GM19351 (cell line): ENCODE measurements around the gene ATP2B2.

Experiments
- ATAC-seq: cut with Tn5 transposase; IDR thresholded peaks from one replicate; pipeline ENCODE4 v1.9.1; 2021; ENCODE audit warnings: mild to moderate bottlenecking, moderate library complexity; ENCODE audit not compliant: unreplicated experiment

Gene ATP2B2

DNA sequence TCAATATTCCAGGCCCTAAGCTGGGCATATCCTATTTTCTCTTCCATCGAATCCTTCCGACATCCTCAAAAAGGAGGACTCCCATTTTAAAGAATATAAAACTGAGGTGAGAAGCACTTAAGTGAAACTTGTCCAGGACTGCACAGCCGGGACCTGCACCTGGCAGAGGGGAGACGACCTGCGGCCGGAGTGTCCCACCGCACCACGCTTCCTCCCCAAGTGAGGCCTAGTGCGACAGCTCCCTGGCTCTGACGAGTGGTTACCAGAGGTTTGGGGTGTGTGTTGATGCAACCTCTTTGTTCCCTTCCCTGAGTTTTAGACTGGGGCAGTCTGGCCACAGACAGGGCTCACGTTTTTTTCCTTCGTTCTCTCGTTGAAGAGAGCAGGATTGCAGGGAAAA, 24.9 kb upstream of the ATP2B2 start:
- no peak for ATAC-seq

- ATAC-seq = no peak
Measured at GRCh38 chr3:10529809-10530208, 24.4 kb upstream of the ATP2B2 start.

DNA sequence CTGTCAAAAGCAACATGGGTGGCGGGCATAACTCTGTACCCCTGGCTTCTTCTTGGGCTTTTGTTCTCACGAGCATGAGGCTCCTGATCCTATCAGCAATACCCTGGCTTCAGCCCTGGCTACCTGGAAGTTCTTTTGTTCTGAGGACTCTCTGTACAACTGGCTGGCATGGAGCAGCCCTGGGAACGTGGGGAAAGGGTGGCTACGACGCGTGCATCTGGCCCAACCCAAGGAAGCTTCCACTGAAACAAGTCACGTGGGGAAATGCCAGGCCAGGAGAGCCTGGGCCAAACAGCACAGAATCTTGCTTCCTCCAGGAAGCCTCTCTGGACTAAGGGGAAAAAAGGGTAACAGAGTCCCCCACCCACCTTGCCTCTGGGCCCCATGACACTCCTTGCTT, 22.7 kb upstream of the ATP2B2 start:
- ATAC-seq = no peak

- ATAC-seq = no peak
Measured at GRCh38 chr3:10527295-10528001, 22.1 kb upstream of the ATP2B2 start.

- ATAC-seq = no peak
Measured at GRCh38 chr3:10526366-10526765, 21.0 kb upstream of the ATP2B2 start.

GRCh38 chr3:10524799-10525301, 19.5 kb upstream of the ATP2B2 start:
- ATAC-seq = no peak

DNA sequence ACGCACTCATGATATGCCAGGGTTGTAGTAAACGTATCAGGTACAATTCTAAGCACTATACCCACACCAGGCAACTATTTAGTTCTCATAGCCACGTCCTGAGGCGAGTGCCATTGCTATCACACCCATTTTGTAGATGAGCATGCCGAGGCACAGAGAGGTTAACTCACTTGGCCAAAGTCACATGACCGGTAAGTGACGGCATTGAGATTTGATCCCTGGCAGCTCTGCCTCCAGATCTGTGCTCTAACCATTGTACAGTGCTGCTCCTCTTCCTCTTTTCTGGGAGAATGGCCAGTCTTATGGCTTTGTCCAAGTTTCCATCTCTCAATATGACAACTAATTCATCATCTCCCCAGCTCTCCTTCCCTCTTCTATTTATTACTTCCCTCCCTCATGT, 18.9 kb upstream of the ATP2B2 start:
- ATAC-seq = no peak

- no peak for ATAC-seq
Measured at GRCh38 chr3:10523561-10523960, 18.2 kb upstream of the ATP2B2 start.

- ATAC-seq = no peak
Measured at GRCh38 chr3:10522646-10523303, 17.4 kb upstream of the ATP2B2 start.

GRCh38 chr3:10521772-10522441, 16.5 kb upstream of the ATP2B2 start:
- ATAC-seq = no peak

- no peak for ATAC-seq
Measured at GRCh38 chr3:10520072-10520471, 14.7 kb upstream of the ATP2B2 start.

- ATAC-seq = no peak
Measured at GRCh38 chr3:10519236-10519635, 13.8 kb upstream of the ATP2B2 start.

GRCh38 chr3:10518506-10519150, 13.2 kb upstream of the ATP2B2 start:
- no peak for ATAC-seq

GRCh38 chr3:10517627-10518026, 12.2 kb upstream of the ATP2B2 start:
- ATAC-seq = no peak

GRCh38 chr3:10516544-10517452, 11.4 kb upstream of the ATP2B2 start:
- no peak for ATAC-seq

DNA sequence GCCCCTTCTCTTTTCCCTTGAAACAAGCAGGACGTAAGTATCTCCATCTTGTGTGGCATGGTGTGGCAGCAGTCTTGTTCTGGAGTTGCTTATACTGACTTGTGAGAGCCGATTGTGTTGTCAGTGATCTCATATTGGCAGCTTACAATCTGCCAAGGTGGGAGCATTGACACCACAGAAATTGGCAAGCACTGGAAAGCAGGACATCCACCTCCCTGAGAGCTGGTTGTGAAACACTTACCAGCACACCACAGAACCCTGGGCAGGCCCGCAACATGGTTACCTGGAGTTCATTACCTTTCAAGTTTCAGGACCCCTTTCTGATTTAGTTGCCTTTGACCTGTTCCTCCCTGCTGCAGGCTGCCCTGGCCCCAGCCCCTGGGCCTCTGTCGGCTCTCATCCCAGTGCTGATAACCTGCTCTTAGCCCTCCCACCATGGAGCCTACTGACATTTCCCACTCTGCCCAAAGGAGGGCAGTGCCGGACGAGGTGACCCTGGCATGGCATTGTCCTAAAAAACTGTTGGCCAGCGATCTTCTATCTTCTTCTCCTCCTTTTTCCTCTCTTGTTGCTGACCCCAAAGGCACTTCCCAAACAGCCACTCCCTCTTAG, 10.6 kb upstream of the ATP2B2 start:
- no peak for ATAC-seq

DNA sequence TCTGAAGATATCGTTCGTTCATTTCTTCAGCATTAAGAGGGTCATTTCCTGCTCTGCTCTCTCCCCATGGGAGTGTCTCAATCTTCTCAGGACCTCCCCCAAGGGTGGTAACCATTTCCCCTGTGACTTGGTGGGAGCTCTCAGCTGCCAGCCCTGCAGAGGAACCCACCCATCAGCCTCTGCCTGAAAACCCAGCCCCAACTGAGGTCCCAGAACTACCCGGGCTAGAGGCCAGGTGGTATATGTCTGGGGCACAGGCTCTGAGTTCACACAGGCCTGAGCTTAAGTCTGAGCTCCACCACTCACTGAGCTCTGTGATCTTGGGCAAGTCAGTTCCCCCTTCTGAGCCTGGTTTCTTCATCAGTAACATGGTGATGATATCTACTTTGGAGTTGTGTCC, 10.0 kb upstream of the ATP2B2 start:
- no peak for ATAC-seq

DNA sequence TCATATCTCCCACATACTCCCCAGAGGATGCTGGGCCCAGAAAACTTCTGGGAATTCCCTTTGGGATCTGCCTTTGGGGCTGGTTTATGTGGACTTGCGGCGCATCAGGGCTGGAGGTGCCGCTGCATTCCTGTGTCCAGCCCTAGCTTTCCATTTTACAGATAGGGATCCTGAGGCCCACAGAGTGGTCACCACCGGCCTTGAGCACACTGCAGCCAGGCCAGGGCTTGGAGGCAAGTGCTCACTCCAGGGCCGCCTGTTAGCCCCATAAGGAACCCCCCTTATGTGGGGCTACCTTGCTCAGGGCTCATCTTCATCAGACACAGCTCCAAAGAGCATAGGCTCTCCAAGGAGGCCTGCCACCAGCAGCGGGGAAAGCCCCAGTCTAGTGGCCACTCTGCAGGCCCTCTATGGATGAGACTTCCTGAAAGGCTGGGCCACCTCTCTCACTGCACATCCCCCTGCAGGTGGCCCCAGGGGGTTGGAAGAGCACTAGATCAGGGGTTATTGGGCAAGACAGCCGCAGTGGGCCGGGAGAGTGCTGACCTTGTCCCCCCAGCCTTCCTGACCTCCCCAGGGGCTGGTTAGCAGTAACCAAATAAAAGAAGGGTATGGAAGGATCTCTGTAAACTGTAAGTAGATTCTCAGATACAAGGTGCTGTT, 9.2 kb upstream of the ATP2B2 start:
- ATAC-seq = no peak

DNA sequence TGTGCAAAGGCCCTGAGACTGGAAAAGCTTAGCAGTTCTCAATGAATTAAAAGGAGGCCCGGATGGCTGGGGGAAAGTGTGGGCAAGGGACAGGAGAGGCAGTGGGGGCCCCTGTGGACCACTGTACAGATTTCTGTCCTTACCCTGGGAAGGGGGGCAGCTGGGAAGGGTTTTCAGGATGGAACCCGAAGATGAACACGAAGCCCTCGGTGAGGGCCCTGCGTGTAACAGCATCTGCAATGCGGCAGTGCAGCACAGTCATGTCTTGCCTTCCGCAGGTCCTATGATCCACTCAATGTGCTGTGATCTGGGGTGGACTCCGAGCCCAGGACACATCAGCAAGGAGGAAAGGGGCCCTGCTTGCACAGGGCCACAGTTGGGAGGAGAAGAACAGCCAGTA, 7.9 kb upstream of the ATP2B2 start:
- no peak for ATAC-seq

- no peak for ATAC-seq
Measured at GRCh38 chr3:10512687-10513086, 7.3 kb upstream of the ATP2B2 start.
